ENCODE measurements around the gene IL20RA. TPM values are rescaled to one million over a fixed set of nuclear protein-coding genes. Genes with fewer than 3 reads are reported as not detected.

Gene IL20RA
- total and polyA plus RNA-seq, 2 of the 8 experiments (the other 6 are each of a cell fraction or from before 2014, with no cell fraction given): 1.3 to 1.7 TPM

DNA sequence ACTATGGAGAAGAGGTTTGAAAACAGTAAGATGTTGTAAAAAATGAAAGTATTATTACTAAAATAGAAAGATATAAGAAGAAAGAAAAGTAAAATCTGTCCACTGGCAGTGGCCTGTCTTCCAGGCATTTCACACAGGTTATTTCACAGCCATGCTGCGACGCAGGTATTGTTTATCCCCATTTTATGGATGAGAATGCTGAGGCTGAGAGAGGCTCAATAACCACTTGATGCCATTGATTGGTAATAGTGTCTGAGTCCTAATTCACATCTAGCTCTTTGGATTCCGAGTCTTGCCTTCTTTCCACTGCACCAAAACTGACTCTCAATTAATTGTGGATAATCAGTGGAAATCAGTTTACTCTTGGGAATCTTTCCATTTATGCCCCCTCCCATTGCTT lies 37.2 kb upstream of the IL20RA start:
- H3K4me3 ChIP-seq (ENCODE audit: extremely low read depth in 1 of 4, insufficient read depth in 2 of 4, low read depth in 3 of 4, low read length in 4 of 4): no peak overlapping the region
- H2BK5ac ChIP-seq (ENCODE audit: low read depth, low read length): no peak overlapping the region
- H3K4me1 ChIP-seq (replicated peaks in 1 of 4; ENCODE audit: control insufficient read depth in 3 of 4, insufficient read depth in 4 of 4, low read length in 3 of 4): peaks cover 0 to 6% (median under 1%) of the 10 kb centered on the region in 4 experiments; a peak in 2 of 7 replicates
- H3K23ac ChIP-seq (ENCODE audit: insufficient read length): no peak overlapping the region
- no peaks in the 10 kb centered on the region for H3K23me2 ChIP-seq (ENCODE audit: low read depth, low read length)
- H3K56ac ChIP-seq (replicated peaks; ENCODE audit: insufficient read length, low read depth, low read length): no peak overlapping the region
- H2BK20ac ChIP-seq (ENCODE audit: low read length): no peak overlapping the region
- no peak overlapping the region for H2AK5ac ChIP-seq (ENCODE audit: low read depth, low read length)
- CTCF ChIA-PET (ENCODE audit: partially characterized antibody): interaction anchor here (1.7 kb wide), 1 partner anchor 13 kb away, joined by 7 read pairs; no protein-coding TSS in a partner anchor
- H4K8ac ChIP-seq (ENCODE audit: extremely low read depth, insufficient read depth, low read length): no peak overlapping the region
- no peaks in the 10 kb centered on the region for H4K20me1 ChIP-seq (replicated peaks in 1 of 2; ENCODE audit: control insufficient read depth in 1 of 2, insufficient read depth in 2 of 2, low read length in 2 of 2)
- H3K27ac ChIP-seq (ENCODE audit: low read depth, low read length): no peak overlapping the region
- DNase-seq (ENCODE audit: low read depth in 1 of 2, low spot score in 2 of 2) (no peak), FAIRE-seq (no peak)
- no peaks in the 10 kb centered on the region for H3K79me1 ChIP-seq (ENCODE audit: low read depth, low read length)
- H3K4ac ChIP-seq (replicated peaks; ENCODE audit: insufficient read length, low read depth, low read length): no peak overlapping the region
- H3K4me2 ChIP-seq (ENCODE audit: insufficient read depth in 1 of 2, low read depth in 2 of 2, low read length in 2 of 2): no peak overlapping the region
- H3K14ac ChIP-seq (ENCODE audit: insufficient read length): no peak overlapping the region
- no peak overlapping the region for H2BK15ac ChIP-seq (ENCODE audit: low read length)
- H3K9me3 ChIP-seq (ENCODE audit: insufficient read depth in 2 of 2, low read depth in 1 of 2, low read length in 1 of 2): no peaks in the 10 kb centered on the region
- POLR2A ChIA-PET (ENCODE audit: partially characterized antibody): no interaction called here
- H2BK120ac ChIP-seq (replicated peaks; ENCODE audit: low read depth, low read length): no peak overlapping the region
- no peak overlapping the region for H4K91ac ChIP-seq (replicated peaks; ENCODE audit: insufficient read length, low read length)
- no peak overlapping the region for H3K9ac ChIP-seq (replicated peaks in 1 of 4; ENCODE audit: extremely low read depth in 1 of 4, low read depth in 3 of 4, low read length in 3 of 4)
- H4K5ac ChIP-seq (ENCODE audit: insufficient read length, low read depth, low read length): no peak overlapping the region
- no peaks in the 10 kb centered on the region for H3K79me2 ChIP-seq (ENCODE audit: control insufficient read depth in 1 of 2, insufficient read depth in 2 of 2, low read length in 2 of 2)
- no peak overlapping the region for H2AFZ ChIP-seq (ENCODE audit: low read length)
- WGBS, 2 experiments (ENCODE audit: extremely low coverage in 1 of 2, insufficient coverage in 1 of 2, insufficient read length in 1 of 2, insufficient replicate concordance in 2 of 2, low coverage in 1 of 2, low lambda C conversion rate in 2 of 2, missing lambda C conversion rate in 1 of 2): 79% methylated on average over 3 of the region's 3 CpGs; no CpG with 5 or more reads in 1 of the 2 experiments
- H3K27me3 ChIP-seq (replicated peaks in 1 of 4; ENCODE audit: control insufficient read depth in 3 of 4, extremely low read depth in 1 of 4, insufficient read depth in 3 of 4, low read length in 3 of 4): no peaks in the 10 kb centered on the region
- no peak overlapping the region for H3K18ac ChIP-seq (ENCODE audit: extremely low read depth, low read length)
- no peaks in the 10 kb centered on the region for H3K36me3 ChIP-seq (ENCODE audit: control insufficient read depth in 2 of 4, insufficient read depth in 4 of 4, low read length in 3 of 4)
- H2BK12ac ChIP-seq (ENCODE audit: low read depth, low read length): no peak overlapping the region
- TF ChIP-seq GABPA (IDR thresholded peaks at IDR 0.05; ENCODE audit: borderline replicate concordance, insufficient read depth, low read length) (no peak), BRCA1 (IDR thresholded peaks at IDR 0.05; ENCODE audit: low read depth, low read length) (no peak), SIX5 (IDR thresholded peaks at IDR 0.05; ENCODE audit: low read depth, low read length) (no peak), RAD21 (IDR thresholded peaks at IDR 0.05 in 1 of 2, conservative IDR thresholded peaks at IDR 0.05 in 1 of 2; ENCODE audit: low read depth in 2 of 2, low read length in 2 of 2) (no peak), SIRT6 (IDR thresholded peaks at IDR 0.05; ENCODE audit: low read length) (no peak), SP4 (IDR thresholded peaks at IDR 0.05; ENCODE audit: low read length) (no peak), SP1 (IDR thresholded peaks at IDR 0.05; ENCODE audit: low read depth, low read length) (no peak), POLR2AphosphoS5 (IDR thresholded peaks at IDR 0.05; ENCODE audit: low read depth, low read length) (no peak), TAF7 (optimal IDR thresholded peaks at IDR 0.05; ENCODE audit: borderline replicate concordance, low read depth, low read length) (no peak), CHD1 (IDR thresholded peaks at IDR 0.05; ENCODE audit: low read depth, low read length) (no peak), EP300 (IDR thresholded peaks at IDR 0.05; ENCODE audit: borderline replicate concordance in 1 of 2, low read depth in 2 of 2, low read length in 2 of 2) (no peak), POU5F1 (IDR thresholded peaks at IDR 0.05; ENCODE audit: low read depth, low read length) (no peak), NANOG (IDR thresholded peaks at IDR 0.05; ENCODE audit: insufficient read depth, low read depth, low read length, poor library complexity, severe bottlenecking) (no peak), KDM4A (IDR thresholded peaks at IDR 0.05; ENCODE audit: low read depth, low read length, severe bottlenecking) (no peak), HDAC2 (IDR thresholded peaks at IDR 0.05; ENCODE audit: borderline replicate concordance in 1 of 2, low read depth in 2 of 2, low read length in 2 of 2) (no peak)
